CD4-positive, alpha-beta T cell treated with Interferon alpha-2 for 1 hour (primary cell): ENCODE data around the gene PGAP2.
A peak's percentile ranks its signal among the peaks of the same experiment; 100 is the strongest.

ENCODE experiments used
- DNase-seq, 2 donors: peaks; one replicate each; pipeline ENCODE4 v3.0.0-alpha.2; 2020 to 2022

Gene PGAP2

DNA sequence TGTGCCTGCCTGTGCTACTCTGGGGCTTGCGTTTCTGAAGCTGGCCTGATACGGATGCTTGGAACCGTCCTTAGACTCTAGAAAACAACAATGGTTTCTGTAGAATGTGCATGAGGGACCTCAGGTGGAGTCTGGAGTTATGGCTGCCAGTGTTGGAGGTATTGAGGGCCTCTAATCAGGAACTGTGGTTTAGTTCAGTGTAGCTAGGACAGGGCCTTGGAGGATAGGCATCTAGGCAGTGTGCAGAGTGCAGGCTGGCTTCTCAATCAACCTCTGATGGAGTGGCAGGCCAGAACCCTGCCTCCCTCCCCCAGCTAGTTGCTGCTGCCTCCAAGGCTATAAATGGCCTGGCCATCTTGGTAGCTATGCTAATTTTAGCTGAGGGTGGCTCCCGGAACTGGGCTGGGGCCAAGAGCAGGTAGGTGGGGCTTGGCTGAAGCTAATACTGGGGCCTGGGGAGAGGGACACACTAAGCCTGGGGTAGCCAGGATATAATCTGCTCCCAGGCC lies 51.1 kb downstream of the PGAP2 start:
- DNase-seq, result peak in 1 of 2 donors; percentile 50

DNA sequence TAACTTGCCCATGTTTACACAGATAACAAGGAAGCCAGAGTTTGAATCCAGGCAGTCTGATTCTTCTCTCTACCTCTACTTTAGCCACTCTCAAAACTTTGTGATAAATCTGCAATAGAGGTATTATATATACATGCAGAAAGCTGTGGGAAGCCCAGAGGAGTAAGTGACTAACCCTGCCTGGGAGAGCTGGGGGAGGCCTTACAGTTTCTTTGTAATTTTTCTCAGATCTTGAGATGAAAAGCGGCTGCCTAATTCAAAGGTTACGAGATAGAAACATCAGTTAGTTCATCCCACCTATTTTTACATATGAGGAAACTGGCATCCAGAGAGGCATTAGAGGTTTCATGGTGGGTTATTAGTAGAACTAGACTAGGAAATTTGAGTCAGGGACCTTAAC lies 52.0 kb downstream of the PGAP2 start:
- DNase-seq, result no peak

- peak; percentile 27 to 64 for DNase-seq
These were observed 52.6 kb downstream of the PGAP2 start for GRCh38 chr11:3860898-3861393.

DNA sequence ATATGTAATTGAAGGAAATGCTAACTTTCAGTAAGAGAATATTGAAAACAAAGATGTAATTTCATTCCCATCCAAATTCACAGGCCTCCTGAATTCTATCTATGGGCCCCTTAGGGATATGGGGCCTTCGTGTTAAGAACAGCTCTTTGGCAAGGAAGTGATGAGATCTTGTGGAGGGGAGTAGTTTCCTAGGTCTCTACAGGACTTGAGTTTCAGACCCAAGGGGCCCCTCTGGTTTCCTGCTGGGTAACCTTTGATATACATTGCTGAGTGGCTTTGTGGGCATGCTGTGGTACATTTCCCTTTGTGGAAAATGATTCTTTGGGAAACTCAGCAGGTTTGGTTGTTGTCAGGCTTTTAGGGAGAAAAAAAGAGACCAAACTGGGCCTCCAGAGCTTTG lies 53.3 kb downstream of the PGAP2 start:
- DNase-seq, result no peak

- DNase-seq, result no peak
These were observed 57.2 kb downstream of the PGAP2 start for GRCh38 chr11:3865388-3866193.

- DNase-seq, result peak; percentile 29 to 35
These were observed 57.8 kb downstream of the PGAP2 start for GRCh38 chr11:3866206-3866605.

DNA sequence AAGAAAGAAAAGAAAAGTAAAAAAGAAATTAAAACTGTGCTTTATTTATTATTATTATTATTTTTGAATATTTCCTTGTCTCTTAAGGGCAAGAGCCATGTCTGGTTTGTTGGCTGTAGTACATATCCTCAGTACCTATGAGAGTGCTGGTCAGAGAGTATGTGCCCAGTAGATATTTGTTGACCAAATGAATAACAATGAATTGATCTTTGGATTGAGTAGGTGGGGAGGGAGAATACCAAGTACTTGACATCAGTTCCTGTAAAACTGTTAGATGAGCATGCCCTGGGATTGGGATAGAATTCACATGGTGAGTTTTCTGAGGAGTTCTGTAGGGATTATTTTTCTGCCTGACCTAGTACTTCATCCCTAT lies 58.5 kb downstream of the PGAP2 start:
- DNase-seq, result no peak

DNA sequence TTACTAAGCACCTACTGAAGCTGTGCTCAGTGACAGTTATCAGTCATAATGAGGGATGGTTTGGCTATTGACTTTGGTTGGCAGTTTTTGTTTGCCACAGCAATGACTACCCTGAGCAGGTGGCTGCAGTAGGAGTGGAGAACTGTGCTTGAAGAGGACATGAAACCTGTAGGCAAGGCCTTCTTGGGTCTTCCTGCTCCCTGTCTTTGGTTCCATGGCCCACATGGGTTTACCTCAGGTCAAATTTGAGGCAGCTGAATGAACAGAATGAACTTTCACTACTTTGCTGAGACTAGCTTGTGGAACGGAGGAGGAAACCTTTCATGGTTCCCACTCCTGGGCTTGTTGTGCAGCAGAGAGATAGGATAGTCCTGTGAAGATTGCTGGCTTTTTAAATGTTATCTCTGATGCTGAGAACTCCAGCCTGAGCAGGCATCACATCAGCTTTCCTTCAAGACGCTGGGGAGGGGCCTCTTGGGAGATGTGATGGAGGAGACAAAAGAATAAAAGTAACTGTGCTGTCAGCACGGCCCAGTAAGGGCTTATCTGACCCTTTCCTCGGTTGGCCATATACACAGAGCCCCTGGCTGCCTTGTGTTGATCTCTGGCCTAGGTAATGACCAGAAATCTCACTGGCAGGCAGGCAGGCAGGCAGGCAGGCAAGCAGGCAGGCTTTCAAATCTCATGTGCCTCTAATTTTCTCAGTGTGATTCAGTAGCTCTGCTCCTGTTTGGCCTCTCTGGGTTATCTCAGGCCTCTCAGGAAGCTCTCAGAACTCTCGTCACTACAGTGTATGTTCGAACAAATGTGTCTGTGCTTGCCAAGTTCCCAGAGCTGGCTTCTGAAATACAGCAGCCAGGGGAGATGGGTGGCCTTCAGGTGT lies 59.1 kb downstream of the PGAP2 start:
- no peak for DNase-seq

- DNase-seq, result no peak
These were observed 65.5 kb downstream of the PGAP2 start for GRCh38 chr11:3873712-3874349.
